Peyer's patch (tissue), 4 donors: ENCODE results near the gene S100A12.
"Not testable (repeated sequence)": the region's sequence is repeated elsewhere in the genome, so short reads cannot be mapped to it uniquely, and the experiment has no call there.

Experiments used
- POLR2A ChIP-seq, 2 donors: fragments of 450-650 bp; IDR thresholded peaks; one replicate each; pipeline ENCODE4 v1.5.1; 2017; ENCODE audit warnings: antibody characterized with exemption in 2 of 2, mild to moderate bottlenecking in 2 of 2, moderate library complexity in 2 of 2
- TF ChIP-seq, protein P1 (sequence below), 6 experiments: fragments of 450-650 bp in 4 of 6; fragments of 200-600 bp in 2 of 6; sonication (generic) in 1 of 6; IDR thresholded peaks; one replicate each; pipeline ENCODE4 v1.5.1; 2017 to 2019; ENCODE audit warnings: antibody characterized with exemption in 6 of 6, mild to moderate bottlenecking in 3 of 6, moderate library complexity in 1 of 6

- TF ChIP-seq, protein P1, sequence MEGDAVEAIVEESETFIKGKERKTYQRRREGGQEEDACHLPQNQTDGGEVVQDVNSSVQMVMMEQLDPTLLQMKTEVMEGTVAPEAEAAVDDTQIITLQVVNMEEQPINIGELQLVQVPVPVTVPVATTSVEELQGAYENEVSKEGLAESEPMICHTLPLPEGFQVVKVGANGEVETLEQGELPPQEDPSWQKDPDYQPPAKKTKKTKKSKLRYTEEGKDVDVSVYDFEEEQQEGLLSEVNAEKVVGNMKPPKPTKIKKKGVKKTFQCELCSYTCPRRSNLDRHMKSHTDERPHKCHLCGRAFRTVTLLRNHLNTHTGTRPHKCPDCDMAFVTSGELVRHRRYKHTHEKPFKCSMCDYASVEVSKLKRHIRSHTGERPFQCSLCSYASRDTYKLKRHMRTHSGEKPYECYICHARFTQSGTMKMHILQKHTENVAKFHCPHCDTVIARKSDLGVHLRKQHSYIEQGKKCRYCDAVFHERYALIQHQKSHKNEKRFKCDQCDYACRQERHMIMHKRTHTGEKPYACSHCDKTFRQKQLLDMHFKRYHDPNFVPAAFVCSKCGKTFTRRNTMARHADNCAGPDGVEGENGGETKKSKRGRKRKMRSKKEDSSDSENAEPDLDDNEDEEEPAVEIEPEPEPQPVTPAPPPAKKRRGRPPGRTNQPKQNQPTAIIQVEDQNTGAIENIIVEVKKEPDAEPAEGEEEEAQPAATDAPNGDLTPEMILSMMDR (IDR thresholded peaks at IDR 0.05): not testable (repeated sequence)
- not testable (repeated sequence) for TF ChIP-seq POLR2A (IDR thresholded peaks at IDR 0.05)
Observed at GRCh38 chr1:153418758-153419435, 43.5 kb upstream of the S100A12 start.
